LHCN-M2 (cell line): ENCODE results near the gene KRT8. TPM values are rescaled to one million over a fixed set of nuclear protein-coding genes. Genes with fewer than 3 reads are reported as not detected.
"Not testable (repeated sequence)": the region's sequence is repeated elsewhere in the genome, so short reads cannot be mapped to it uniquely, and the experiment has no call there.

Experiments used
- DNase-seq: peaks from one replicate; pipeline ENCODE4 v3.0.0-alpha.2; 2012; ENCODE audit warnings: low read depth
- total RNA-seq: library from RNA; depleted of rRNA; stranded (reverse); fragments of >200 nt; gene quantifications from 2 replicates; pipeline ENCODE4 v1.2.3, GENCODE V29; 2014

Gene KRT8
- total RNA-seq, 1 experiment from 2014 or later = not detected

DNA sequence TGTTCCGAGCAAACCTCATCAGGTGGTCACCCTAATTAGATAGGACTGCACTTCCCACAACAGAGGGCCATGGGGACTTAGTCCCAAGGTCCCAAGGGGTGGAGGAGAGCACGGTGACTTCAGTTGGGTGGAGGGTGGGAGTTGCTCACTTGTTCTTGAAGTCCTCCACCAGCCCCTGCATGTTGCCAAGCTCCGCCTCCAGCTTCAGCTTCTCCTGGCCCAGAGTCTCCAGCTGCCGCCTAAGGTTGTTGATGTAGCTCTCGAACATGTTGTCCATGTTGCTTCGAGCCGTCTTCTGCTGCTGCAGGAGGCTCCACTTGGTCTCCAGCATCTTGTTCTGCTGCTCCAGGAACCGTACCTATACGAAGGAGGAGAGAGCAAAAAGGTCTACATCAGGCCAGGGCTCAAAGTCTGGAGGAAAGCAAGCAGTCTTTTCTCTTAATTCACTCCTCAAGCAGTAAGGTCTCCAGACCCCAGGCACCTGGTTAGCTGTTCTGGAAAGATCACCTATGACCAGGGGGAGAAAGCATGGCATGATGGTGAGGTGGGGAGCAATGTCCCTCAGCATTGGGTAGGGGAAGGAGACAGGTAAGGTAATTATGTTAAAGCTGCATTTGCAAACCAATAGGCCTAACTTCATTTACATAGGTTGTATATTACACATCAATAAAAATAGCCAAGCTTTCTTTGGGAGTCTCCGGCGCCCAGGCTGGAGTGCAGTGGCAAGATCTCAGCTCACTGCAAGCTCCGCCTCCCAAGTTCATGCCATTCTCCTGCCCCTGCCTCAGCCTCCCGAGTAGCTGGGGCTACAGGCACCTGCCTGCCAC lies 2.9 kb downstream of the KRT8 start:
- no peak for DNase-seq

DNA sequence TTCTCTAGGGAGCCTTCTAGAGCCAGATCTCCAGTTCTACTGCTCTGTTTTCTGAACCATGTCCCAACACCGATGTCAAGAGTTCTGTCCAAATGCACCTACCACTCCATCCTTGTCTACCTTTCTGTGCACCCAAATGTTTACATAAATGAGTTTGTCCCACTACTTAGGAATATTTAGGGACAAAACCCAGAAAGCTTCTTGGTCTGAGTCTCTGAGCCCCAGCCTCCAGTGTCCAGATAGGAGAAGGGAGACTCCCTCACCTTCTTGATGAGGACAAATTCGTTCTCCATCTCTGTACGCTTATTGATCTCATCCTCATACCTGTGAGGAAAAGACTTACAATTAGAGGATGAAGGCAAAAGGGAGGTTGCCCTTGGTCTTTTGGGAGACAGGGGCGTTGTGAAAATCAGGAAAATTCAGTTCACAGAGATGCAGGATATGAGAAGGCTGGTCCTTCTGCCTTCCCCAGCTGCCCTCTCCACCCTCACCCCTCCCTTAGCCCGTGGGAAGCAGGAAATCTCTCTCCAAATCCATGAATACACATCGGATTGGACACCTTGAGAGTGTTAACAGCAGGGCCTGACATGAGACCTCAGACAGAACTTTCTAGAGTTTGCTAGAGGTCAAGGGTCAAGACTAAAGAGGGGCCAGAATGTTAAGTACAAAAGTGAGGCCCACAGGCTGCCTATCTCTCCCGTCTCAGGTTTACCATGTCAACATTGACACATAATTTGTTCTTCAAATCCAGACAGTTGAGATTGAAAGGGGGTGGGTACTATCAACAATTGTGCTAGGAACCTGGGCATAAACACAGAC lies 3.8 kb downstream of the KRT8 start:
- DNase-seq = no peak

DNA sequence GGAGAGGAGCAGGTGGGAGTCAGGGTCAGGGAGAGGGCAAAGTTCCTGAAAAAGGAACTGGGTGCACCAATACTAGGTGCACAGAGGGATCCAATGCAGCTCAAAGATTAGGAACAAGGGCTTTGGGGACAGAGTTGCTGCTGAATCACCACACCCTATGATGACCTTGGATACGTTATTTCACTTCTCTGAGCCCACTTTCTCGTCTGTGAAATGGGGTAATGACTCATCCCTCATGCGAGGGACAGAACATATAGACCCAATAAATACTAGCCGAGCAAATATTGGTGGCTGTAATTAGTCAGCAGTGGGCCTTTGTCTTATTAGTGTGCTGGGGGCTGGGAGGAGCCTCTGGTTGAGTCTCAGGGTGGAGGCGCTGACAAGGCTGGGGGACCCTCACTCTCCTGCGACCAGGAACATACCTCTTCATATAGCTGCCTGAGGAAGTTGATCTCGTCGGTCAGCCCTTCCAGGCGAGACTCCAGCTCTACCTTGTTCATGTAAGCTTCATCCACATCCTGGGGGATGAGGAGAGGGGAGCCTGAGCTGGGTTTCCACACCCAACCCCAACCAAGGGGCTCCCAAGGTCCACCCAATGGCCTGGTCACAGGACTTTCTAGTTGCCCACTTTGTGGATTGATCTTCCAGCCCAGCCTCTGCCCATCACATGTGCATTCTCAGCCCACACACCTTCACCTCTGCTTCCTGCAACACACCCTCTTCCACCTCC lies 4.5 kb downstream of the KRT8 start:
- DNase-seq = no peak

GRCh38 chr12:52899338-52900035 lies 5.4 kb downstream of the KRT8 start:
- no peak for DNase-seq

GRCh38 chr12:52896190-52897100 lies 8.4 kb downstream of the KRT8 start:
- no peak for DNase-seq

- no peak for DNase-seq
These were observed 9.1 kb downstream of the KRT8 start for GRCh38 chr12:52895726-52896189.

DNA sequence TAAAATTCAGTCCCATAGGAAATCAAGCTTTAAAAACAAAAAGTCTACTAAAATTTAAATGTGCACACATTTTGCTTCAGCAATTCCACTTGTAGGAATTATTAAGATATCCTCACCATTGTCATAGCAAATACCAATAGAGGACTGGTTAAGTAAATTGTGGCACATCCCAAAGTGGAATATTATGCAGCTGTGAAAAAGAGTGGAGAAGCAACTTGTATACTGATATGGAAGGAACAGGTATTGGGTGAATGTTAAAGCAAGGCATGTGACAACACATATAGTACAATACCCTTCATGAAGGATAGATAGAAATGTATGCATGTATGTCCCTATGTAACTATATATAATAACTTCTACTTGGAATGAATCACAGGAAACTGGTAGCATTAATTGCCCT lies 11.9 kb downstream of the KRT8 start:
- DNase-seq = no peak

DNA sequence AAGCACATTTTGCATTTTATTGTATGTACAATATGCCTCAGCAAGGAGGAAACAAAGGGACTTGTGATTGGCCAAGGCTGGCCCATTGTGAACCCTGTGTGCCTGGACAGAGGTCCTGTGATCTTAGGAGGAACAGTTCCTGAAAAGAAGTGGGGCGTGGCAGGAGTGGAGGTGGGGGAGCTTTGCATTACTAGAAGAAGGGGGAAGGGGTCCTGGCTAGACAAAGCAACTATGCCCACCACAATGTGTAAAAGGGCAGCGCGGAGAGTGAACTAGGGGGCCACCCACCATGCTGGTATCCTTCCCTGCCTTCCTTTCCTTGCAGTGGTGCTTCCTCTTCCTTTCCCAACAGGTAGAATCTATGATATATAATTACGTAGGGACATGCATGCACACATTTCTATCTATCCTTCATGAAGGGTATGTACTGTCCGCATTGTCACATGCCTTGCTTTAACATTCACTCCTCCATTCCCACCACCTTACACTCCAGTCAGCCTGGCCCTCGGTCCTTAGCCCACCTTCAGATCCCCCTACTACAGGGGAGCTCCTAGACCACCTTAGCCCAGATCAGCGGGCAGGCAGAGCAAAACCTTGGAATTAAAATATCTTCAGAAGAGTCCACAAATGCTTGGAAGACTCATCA lies 12.5 kb downstream of the KRT8 start:
- DNase-seq = no peak

GRCh38 chr12:52891044-52891443 lies 13.8 kb downstream of the KRT8 start:
- DNase-seq = no peak

GRCh38 chr12:52890417-52890816 lies 14.5 kb downstream of the KRT8 start:
- DNase-seq = no peak

- DNase-seq = peak; percentile 29
These were observed 20.2 kb downstream of the KRT8 start for GRCh38 chr12:52884526-52885293.

GRCh38 chr12:52880499-52880898 lies 24.4 kb downstream of the KRT8 start:
- DNase-seq = not testable (repeated sequence)

- DNase-seq = peak; percentile 72
These were observed 25.2 kb downstream of the KRT8 start for GRCh38 chr12:52879394-52880351.

DNA sequence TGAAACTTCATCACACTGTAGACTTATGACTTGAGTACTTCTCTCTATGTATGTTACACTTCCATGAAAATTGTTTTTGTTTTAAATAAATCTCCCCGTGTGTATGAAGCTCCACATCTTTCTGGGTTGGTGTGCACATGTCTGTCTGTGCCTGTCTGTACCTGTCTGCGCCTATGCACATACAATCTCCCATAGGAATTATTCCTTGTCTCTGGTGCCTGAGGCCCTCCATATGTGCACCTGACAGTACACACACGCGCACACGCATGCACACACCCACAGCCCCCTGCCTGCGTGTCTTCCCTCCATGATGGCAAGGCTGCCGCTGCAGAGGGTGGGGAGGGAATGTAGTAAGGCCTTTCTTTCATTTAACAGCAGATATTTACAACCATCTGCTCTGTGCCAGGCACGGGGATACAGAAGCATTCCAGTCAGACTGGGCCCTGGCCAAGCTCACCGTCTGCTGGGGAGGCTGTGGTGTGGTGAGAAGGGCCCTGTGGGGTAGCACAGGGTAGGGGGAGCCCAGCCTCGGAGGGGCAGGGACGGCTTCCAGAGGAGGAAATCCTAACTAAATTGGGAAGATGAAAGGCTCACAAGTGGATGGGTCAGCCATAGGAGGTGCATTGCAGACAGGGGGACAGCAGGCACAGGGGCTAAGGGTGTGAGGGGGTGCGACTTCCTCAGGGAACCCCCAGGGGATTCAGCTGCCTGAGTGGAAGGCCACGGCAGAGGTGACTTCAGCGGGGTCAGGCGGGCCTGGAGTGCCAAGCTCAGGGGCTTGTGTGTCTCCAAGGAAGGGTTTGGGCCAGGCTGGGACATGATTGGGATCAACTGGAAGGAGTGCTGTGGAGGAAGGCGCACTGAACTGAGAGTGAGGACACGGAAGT lies 26.1 kb downstream of the KRT8 start:
- no peak for DNase-seq

GRCh38 chr12:52877242-52877641 lies 27.6 kb downstream of the KRT8 start:
- no peak for DNase-seq

DNA sequence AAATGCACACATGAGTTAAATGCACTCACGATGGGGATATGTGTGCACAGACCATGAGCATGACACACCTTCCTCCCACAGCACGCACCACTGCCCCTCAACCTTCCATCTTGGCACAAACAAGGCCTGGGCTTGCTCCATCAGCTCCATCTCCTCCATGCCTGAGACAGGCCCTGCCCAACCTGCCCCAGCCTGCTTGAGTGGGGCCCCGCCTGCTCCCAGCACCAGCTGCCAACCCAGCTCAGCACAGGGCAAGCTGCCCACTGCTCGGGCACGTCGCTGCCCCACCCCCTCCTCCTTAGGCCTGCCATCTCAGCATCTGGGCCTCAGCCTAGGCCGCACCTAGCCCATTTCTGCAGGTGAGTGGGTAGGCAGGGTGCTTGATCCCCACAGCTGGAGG lies 28.5 kb downstream of the KRT8 start:
- no peak for DNase-seq
